ENCODE measurements around the gene LACTBL1. TPM values are rescaled to one million over a fixed set of nuclear protein-coding genes. Genes with fewer than 3 reads are reported as not detected.

The LACTBL1 gene
- total and polyA plus RNA-seq, 2 of the 4 experiments (the other 2 are of a cell fraction) = not detected

DNA sequence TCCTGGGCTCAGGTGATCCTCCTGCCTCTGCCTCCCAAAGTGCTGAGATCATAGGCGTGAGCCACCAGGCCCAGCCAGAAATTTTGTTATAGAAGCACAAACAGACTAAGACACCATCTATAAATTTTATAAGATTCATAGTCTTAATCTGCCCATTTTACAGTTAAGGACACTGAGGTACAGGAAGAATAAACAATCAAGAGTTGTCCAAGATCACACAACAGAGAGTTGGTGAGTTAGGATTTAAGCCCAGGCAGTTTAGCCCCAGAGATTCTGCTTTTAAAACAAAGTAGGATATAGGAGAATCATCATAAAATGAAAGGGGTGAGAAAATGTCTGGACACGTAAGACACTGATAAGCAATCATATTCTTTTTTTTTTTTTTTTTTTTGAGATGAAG lies 36.2 kb upstream of the LACTBL1 start:
- dilution Hi-C loops (cut with HindIII; ENCODE audit: low sequenced_read_pairs, unreplicated experiment) = no loop called here
- POLR2A ChIA-PET (ENCODE audit: unreplicated experiment) = no interaction called here

More for the DNA sequence above, 36.2 kb upstream of the LACTBL1 start:
- Histone ChIP-seq H2AFZ (replicated peaks; ENCODE audit: low read length, poor library complexity) (no peak overlapping the region), H2BK120ac (ENCODE audit: low read depth, low read length) (no peak overlapping the region), H3K36me3 (ENCODE audit: control insufficient read depth, insufficient read depth, low read length) (no peaks in the 10 kb centered on the region), H4K91ac (ENCODE audit: insufficient read depth, low read depth, low read length) (no peak overlapping the region), H3K56ac (ENCODE audit: extremely low read depth, insufficient read depth, low read length) (no peak overlapping the region), H3K4me1 (ENCODE audit: control insufficient read depth, insufficient read depth, low read length) (no peaks in the 10 kb centered on the region), H4K20me1 (ENCODE audit: insufficient read depth, low read length) (no peaks in the 10 kb centered on the region), H2BK15ac (ENCODE audit: low read depth, low read length) (no peak overlapping the region), H3K23ac (ENCODE audit: low read depth, low read length) (no peak overlapping the region), H3K4me2 (ENCODE audit: low read depth, low read length) (no peak overlapping the region), H3K14ac (replicated peaks; ENCODE audit: low read depth, low read length) (no peak overlapping the region), H3K18ac (ENCODE audit: low read depth, low read length) (no peak overlapping the region), H2AK9ac (replicated peaks; ENCODE audit: low read depth, low read length, poor library complexity) (no peak overlapping the region), H3K9ac (ENCODE audit: low read depth, low read length) (no peak overlapping the region), H3K9me1 (ENCODE audit: insufficient read depth, low read length) (no peaks in the 10 kb centered on the region), H3K79me1 (ENCODE audit: low read depth in 1 of 2, low read length in 2 of 2) (no peaks in the 10 kb centered on the region), H4K5ac (ENCODE audit: low read depth, low read length) (no peak overlapping the region), H2BK20ac (ENCODE audit: low read depth, low read length) (no peak overlapping the region), H2AK5ac (ENCODE audit: low read depth, low read length) (no peak overlapping the region), H3K27me3 (ENCODE audit: control insufficient read depth, insufficient read depth, low read length) (peaks cover 13% of the 10 kb centered on the region), H2BK5ac (ENCODE audit: low read depth, low read length, poor library complexity, severe bottlenecking) (no peak overlapping the region), H3K27ac (ENCODE audit: insufficient read depth, low read length) (no peak overlapping the region), H3K9me3 (ENCODE audit: control insufficient read depth, insufficient read depth, low read length) (peaks cover 3% of the 10 kb centered on the region; the same call in 1 of the 2 replicates), H3K4ac (ENCODE audit: low read depth, low read length) (no peak overlapping the region), H4K8ac (ENCODE audit: low read depth in 2 of 2, low read length in 2 of 2) (no peak overlapping the region), H3K4me3 (ENCODE audit: insufficient read depth, low read depth, low read length) (no peak overlapping the region)
- no TSS peak for BruUV-seq (replicated peaks)
- TF ChIP-seq CHD1 (IDR thresholded peaks at IDR 0.05; ENCODE audit: low read depth, low read length) = no peak
- TF ChIP-seq FOS (IDR thresholded peaks at IDR 0.05; ENCODE audit: low read depth, low read length) = no peak
- TF ChIP-seq MXI1 (IDR thresholded peaks at IDR 0.05; ENCODE audit: borderline replicate concordance, low read depth, low read length) = no peak
- in situ Hi-C loops (cut with MboI; ENCODE audit: low sequenced_read_pairs) = no loop called here
- intact Hi-C loops (cut with micrococcal nuclease) = no loop called here
- DNase-seq (no peak), ATAC-seq (ENCODE audit: low read depth) (no peak)
- WGBS, 2 experiments (ENCODE audit: extremely low coverage in 2 of 2, insufficient read length in 1 of 2) = no CpG with 5 or more reads among the region's 2 CpGs
- CTCF ChIA-PET = interaction anchor here (0.6 kb wide), 3 partner anchors 49 to 1258 kb away, joined by 3 read pairs; no protein-coding TSS in a partner anchor
